Neutrophil (primary cell): ENCODE results near the gene MRPS35.

ENCODE experiments used
- H3K27ac ChIP-seq: fragments of 200-600 bp; sonication (generic); 2 replicates; pipeline ENCODE4 v1.5.1; 2016; ENCODE audit warnings: mild to moderate bottlenecking, moderate library complexity
- H3K27me3 ChIP-seq: fragments of 200-600 bp; sonication (generic); 2 replicates; pipeline ENCODE4 v1.6.0; 2016; ENCODE audit warnings: mild to moderate bottlenecking
- H3K36me3 ChIP-seq: fragments of 200-600 bp; sonication (generic); 2 replicates; pipeline ENCODE4 v1.5.1; 2017
- H3K4me1 ChIP-seq, 2 experiments: fragments of 200-600 bp in 1 of 2; sonication (generic) in 1 of 2; 1 replicate in 1 of 2; 2 replicates in 1 of 2; pipeline versions ENCODE4 v1.5.1 to v1.6.1; 2013 to 2016; ENCODE audit warnings: low read depth in 1 of 2, low read length in 1 of 2, mild to moderate bottlenecking in 1 of 2, moderate library complexity in 1 of 2; ENCODE audit not compliant: control insufficient read depth in 1 of 2, insufficient read depth in 1 of 2
- H3K4me3 ChIP-seq, 2 experiments: fragments of 200-600 bp in 1 of 2; sonication (generic) in 1 of 2; 1 replicate in 1 of 2; 2 replicates in 1 of 2; pipeline ENCODE4 v1.5.1; 2013 to 2016; ENCODE audit warnings: low read depth in 1 of 2, low read length in 1 of 2, mild to moderate bottlenecking in 1 of 2, moderate library complexity in 1 of 2
- H3K9me3 ChIP-seq: fragments of 200-600 bp; sonication (generic); 2 replicates; pipeline ENCODE4 v1.5.1; 2016
- CTCF ChIP-seq: fragments of 200-600 bp; sonication (generic); IDR thresholded peaks from 2 replicates; pipeline ENCODE4 v1.5.1; 2016; ENCODE audit warnings: antibody characterized with exemption

The MRPS35 gene

GRCh38 chr12:27672643-27673042 lies 38.0 kb upstream of the MRPS35 start:
- H3K4me3 ChIP-seq: no peak overlapping the region
- no peaks in the 10 kb centered on the region for H3K4me1 ChIP-seq
- H3K9me3 ChIP-seq: no peaks in the 10 kb centered on the region
- no peak for TF ChIP-seq CTCF
- no peak overlapping the region for H3K27ac ChIP-seq
- H3K36me3 ChIP-seq: no peaks in the 10 kb centered on the region
- no peaks in the 10 kb centered on the region for H3K27me3 ChIP-seq

GRCh38 chr12:27673101-27673718 lies 37.4 kb upstream of the MRPS35 start:
- H3K36me3 ChIP-seq: no peaks in the 10 kb centered on the region
- H3K27ac ChIP-seq: no peak overlapping the region
- H3K4me3 ChIP-seq: no peak overlapping the region
- H3K4me1 ChIP-seq: no peaks in the 10 kb centered on the region
- no peak for TF ChIP-seq CTCF
- H3K27me3 ChIP-seq: no peaks in the 10 kb centered on the region
- no peaks in the 10 kb centered on the region for H3K9me3 ChIP-seq

- H3K4me3 ChIP-seq: no peak overlapping the region
- H3K4me1 ChIP-seq: no peaks in the 10 kb centered on the region
- H3K36me3 ChIP-seq: no peaks in the 10 kb centered on the region
- H3K27me3 ChIP-seq: no peaks in the 10 kb centered on the region
- H3K27ac ChIP-seq: no peak overlapping the region
- no peaks in the 10 kb centered on the region for H3K9me3 ChIP-seq
- TF ChIP-seq CTCF: no peak
Measured at GRCh38 chr12:27674989-27675388, 35.6 kb upstream of the MRPS35 start.

- Histone ChIP-seq H3K27me3 (no peaks in the 10 kb centered on the region), H3K4me1 (peaks cover 2 to 9% of the 10 kb centered on the region in 2 experiments), H3K36me3 (no peaks in the 10 kb centered on the region), H3K9me3 (no peaks in the 10 kb centered on the region), H3K4me3 (no peak overlapping the region), H3K27ac (no peak overlapping the region)
- no peak for TF ChIP-seq CTCF
Measured at GRCh38 chr12:27680619-27681018, 30.0 kb upstream of the MRPS35 start.

GRCh38 chr12:27682534-27682933 lies 28.1 kb upstream of the MRPS35 start:
- Histone ChIP-seq H3K36me3 (no peaks in the 10 kb centered on the region), H3K27me3 (no peaks in the 10 kb centered on the region), H3K4me3 (no peak overlapping the region), H3K27ac (no peak overlapping the region), H3K4me1 (peaks cover 2 to 9% of the 10 kb centered on the region in 2 experiments), H3K9me3 (no peaks in the 10 kb centered on the region)
- no peak for TF ChIP-seq CTCF

- no peaks in the 10 kb centered on the region for H3K36me3 ChIP-seq
- H3K9me3 ChIP-seq: no peaks in the 10 kb centered on the region
- H3K27me3 ChIP-seq: no peaks in the 10 kb centered on the region
- TF ChIP-seq CTCF: no peak
- H3K27ac ChIP-seq: no peak overlapping the region
- H3K4me3 ChIP-seq: no peak overlapping the region
- H3K4me1 ChIP-seq: peaks cover 2 to 9% of the 10 kb centered on the region in 2 experiments
Measured at GRCh38 chr12:27685274-27685673, 25.4 kb upstream of the MRPS35 start.
